ENCODE results near the gene BCAS3. TPM values are rescaled to one million over a fixed set of nuclear protein-coding genes. Genes with fewer than 3 reads are reported as not detected.
A peak's percentile ranks its signal among the peaks of the same experiment; 100 is the strongest.

The BCAS3 gene
- total RNA-seq, 1 donor = 23.7 TPM

DNA sequence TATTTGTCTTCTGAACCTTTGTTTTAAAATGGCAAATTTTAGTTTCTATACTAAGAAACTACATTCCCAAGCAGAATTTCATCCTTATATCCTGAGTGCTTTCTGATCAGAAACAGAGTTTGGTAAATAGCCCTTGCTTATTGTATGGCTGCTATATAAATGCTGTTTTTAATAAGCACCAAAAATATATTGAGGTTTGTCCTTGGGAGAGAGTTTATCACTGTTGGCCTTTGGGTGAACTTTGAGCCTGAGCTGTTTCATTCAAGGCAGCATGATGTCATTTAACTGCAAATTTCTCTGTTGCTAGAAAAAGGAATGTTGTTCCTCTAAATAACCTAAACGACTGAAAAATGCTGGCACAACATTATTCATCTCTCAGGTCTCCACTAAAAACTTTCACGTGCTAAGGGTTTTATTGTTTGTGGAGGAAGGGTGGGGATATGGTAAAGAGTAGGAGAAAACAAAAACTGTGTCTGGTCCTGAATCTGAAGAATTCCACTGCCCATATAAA lies 387.7 kb downstream of the BCAS3 start:
- TF ChIP-seq, protein P1, sequence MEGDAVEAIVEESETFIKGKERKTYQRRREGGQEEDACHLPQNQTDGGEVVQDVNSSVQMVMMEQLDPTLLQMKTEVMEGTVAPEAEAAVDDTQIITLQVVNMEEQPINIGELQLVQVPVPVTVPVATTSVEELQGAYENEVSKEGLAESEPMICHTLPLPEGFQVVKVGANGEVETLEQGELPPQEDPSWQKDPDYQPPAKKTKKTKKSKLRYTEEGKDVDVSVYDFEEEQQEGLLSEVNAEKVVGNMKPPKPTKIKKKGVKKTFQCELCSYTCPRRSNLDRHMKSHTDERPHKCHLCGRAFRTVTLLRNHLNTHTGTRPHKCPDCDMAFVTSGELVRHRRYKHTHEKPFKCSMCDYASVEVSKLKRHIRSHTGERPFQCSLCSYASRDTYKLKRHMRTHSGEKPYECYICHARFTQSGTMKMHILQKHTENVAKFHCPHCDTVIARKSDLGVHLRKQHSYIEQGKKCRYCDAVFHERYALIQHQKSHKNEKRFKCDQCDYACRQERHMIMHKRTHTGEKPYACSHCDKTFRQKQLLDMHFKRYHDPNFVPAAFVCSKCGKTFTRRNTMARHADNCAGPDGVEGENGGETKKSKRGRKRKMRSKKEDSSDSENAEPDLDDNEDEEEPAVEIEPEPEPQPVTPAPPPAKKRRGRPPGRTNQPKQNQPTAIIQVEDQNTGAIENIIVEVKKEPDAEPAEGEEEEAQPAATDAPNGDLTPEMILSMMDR (IDR thresholded peaks at IDR 0.05; ENCODE audit: insufficient read depth, low read depth, low read length) = no peak
- peak; percentile 65 for DNase-seq (ENCODE audit: low read depth)
- H3K4me3 ChIP-seq (ENCODE audit: low read depth, low read length) = no peak overlapping the region

DNA sequence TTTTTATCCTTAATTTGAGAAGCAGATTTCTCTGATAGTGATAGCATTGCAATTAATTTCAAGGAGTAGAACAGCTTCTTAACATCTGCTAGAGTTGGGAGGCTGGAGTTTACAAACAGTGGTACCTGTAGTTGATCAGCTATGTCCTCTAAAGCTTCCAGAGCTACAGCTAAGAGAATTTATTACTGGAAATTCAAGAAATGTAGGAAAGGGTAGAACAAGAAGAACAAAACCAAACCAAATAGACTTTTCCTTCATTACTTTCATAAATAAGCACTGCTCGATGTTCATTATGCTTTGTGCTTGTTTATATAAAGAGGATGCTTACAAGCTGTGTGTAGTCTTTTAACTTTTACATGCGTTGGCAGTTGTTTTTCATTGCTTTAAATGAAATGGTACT lies 388.4 kb downstream of the BCAS3 start:
- no peak for DNase-seq (ENCODE audit: low read depth)
- H3K4me3 ChIP-seq (ENCODE audit: low read depth, low read length) = no peak overlapping the region
- TF ChIP-seq, protein P1 (IDR thresholded peaks at IDR 0.05; ENCODE audit: insufficient read depth, low read depth, low read length) = no peak

DNA sequence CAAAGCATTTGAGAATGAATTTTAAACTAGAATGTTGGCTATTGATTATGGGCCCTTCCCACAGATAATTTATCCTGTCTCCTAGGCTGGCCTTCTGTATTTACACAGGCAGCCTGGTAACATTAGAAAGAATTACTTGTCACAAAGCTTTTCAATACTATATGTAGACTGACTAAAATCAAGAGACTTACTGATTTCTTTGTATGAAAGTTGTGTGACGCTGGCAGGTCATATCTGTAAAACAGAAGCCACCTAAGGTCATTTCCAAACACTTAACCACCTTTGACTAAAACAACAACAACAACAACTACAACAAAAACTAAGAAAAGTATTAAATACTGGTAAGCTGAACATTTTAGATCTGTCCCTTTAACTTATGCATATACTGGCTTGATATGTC lies 393.0 kb downstream of the BCAS3 start:
- DNase-seq (ENCODE audit: low read depth) = no peak
- no peak overlapping the region for H3K4me3 ChIP-seq (ENCODE audit: low read depth, low read length)
- TF ChIP-seq, protein P1 (IDR thresholded peaks at IDR 0.05; ENCODE audit: insufficient read depth, low read depth, low read length) = no peak

DNA sequence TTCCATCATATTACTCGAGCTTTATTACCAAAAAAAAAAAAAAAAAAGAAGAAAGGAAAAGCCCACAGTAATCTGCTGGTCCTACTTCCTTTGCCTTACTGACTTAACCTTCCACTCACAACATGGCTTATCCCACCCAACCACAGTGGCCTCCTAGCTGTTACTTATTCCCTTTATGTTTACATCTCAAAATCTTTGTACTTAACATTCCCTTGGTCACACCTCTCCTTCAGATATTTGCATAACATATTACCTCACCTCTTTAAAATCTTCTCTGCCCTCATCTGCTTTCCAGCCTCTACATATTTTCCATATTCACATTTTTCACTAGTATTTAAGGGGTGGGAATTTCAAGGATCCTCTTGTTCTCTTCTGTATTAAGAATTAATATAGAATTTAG lies 395.0 kb downstream of the BCAS3 start:
- DNase-seq (ENCODE audit: low read depth) = peak; percentile 60
- TF ChIP-seq, protein P1 (IDR thresholded peaks at IDR 0.05; ENCODE audit: insufficient read depth, low read depth, low read length) = no peak
- no peak overlapping the region for H3K4me3 ChIP-seq (ENCODE audit: low read depth, low read length)

DNA sequence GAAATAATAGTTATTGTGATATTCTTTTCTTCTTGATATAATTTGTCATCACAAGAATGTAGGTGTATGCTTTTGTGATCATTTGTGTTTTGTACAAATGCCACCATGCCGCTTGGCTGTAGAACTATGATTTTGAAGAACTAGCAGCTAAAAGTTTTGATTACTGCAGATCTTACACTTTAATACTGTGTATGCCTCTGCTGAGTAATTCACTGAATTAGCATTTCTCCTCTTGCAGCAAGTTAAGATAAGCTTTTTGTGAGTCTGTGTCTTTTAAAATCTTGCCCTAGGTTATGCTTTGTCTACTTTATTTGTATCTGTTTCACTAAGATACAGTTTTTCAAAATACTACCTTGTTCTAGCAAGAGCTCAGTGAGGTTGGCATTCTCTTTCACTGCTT lies 395.5 kb downstream of the BCAS3 start:
- DNase-seq (ENCODE audit: low read depth) = no peak
- H3K4me3 ChIP-seq (ENCODE audit: low read depth, low read length) = no peak overlapping the region
- TF ChIP-seq, protein P1 (IDR thresholded peaks at IDR 0.05; ENCODE audit: insufficient read depth, low read depth, low read length) = no peak

DNA sequence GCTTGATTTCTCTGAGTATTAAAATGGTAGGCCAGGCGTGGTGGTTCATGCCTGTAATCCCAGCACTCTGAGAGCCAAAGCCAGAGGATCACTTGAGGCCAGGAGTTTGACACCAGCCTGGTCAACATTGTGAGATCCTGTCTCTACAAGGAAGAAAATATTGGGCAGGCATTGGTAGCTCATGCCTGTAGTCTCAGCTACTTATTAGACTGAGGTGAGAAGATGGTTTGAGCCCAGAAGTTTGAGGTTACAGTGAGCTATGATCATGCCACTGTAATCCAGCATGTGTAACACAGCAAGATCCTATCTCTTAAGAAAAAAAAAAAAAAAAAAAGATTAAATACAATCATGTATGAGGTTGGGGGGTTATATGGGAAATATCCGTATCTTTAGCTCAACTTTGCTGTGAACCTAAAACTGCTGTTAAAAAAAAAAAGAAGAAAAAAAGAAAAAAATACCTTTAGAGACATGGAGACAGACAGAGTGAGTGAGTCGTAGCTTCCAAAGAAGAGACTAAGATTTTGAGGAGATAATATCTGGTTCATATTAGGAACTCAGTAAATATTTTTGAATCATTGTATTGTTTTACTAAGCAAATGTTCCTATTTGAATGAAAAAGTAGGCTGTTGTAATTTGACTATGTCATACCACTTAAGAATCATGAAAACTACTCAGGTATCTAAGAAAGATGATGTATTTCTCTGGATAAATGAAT lies 396.3 kb downstream of the BCAS3 start:
- H3K4me3 ChIP-seq (ENCODE audit: low read depth, low read length) = no peak overlapping the region
- DNase-seq (ENCODE audit: low read depth) = no peak
- TF ChIP-seq, protein P1 (IDR thresholded peaks at IDR 0.05; ENCODE audit: insufficient read depth, low read depth, low read length) = no peak

DNA sequence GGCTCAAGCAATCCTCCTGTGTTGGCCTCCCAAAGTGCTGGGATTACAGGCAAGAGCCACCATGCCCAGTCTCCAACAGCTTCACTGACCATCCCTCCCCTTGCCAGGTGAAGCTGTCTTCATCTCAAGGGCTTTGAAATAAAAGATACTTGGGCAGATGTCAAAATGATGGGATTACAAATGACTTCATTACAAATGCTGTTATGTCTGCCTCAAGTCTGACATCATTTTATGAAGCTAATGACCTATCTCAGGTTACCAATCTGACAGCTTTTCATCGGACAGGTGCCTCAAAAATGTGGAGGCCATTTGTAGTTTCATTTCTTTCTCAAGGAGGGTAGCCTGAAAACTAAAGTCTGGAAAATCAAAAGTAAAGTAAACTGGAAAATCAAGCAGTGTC lies 398.3 kb downstream of the BCAS3 start:
- DNase-seq (ENCODE audit: low read depth) = no peak
- H3K4me3 ChIP-seq (ENCODE audit: low read depth, low read length) = no peak overlapping the region
- TF ChIP-seq, protein P1 (IDR thresholded peaks at IDR 0.05; ENCODE audit: insufficient read depth, low read depth, low read length) = no peak
